HepG2 (cell line): ENCODE data around the gene LYSET. TPM values are rescaled to one million over a fixed set of nuclear protein-coding genes. Genes with fewer than 3 reads are reported as not detected.

Experiments used
- AHR ChIP-seq: IDR thresholded peaks from 2 replicates; pipeline ENCODE4 v1.6.1; 2018; ENCODE audit warnings: missing genetic modification reagents, missing compliant biosample characterization
- CEBPG ChIP-seq: IDR thresholded peaks from 2 replicates; pipeline ENCODE4 v1.6.1; 2016
- CHD2 ChIP-seq: IDR thresholded peaks from 2 replicates; pipeline ENCODE4 v1.6.1; 2011; ENCODE audit warnings: low read depth, low read length, improper control_type of control experiment
- CSRNP2 ChIP-seq: sonication (generic); formaldehyde crosslinking; conservative IDR thresholded peaks from 2 replicates; pipeline ENCODE4 v1.8.0; 2022; ENCODE audit warnings: low read depth, missing genetic modification reagents
- HNF4A ChIP-seq: sonication (generic); formaldehyde crosslinking; IDR thresholded peaks from 2 replicates; pipeline ENCODE4 v1.4.0; 2020; ENCODE audit warnings: missing genetic modification reagents
- PBX2 ChIP-seq: IDR thresholded peaks from 2 replicates; pipeline ENCODE4 v1.6.1; 2016; ENCODE audit warnings: control low read depth
- PHF8 ChIP-seq: sonication (generic); formaldehyde crosslinking; IDR thresholded peaks from 2 replicates; pipeline ENCODE4 v1.5.0; 2020; ENCODE audit warnings: missing genetic modification reagents
- RXRA ChIP-seq: sonication (generic); formaldehyde crosslinking; IDR thresholded peaks from 2 replicates; pipeline ENCODE4 v1.5.1; 2020; ENCODE audit warnings: missing genetic modification reagents
- SMYD3 ChIP-seq: sonication (generic); formaldehyde crosslinking; IDR thresholded peaks from 2 replicates; pipeline ENCODE4 v1.8.1; 2023; ENCODE audit warnings: mild to moderate bottlenecking, missing genetic modification reagents
- SOX5 ChIP-seq: IDR thresholded peaks from 2 replicates; pipeline ENCODE4 v1.6.1; 2016; ENCODE audit warnings: borderline replicate concordance
- SOX6 ChIP-seq, 2 experiments: fragments of 450-650 bp in 1 of 2; sonication (generic) in 1 of 2; formaldehyde crosslinking in 1 of 2; IDR thresholded peaks; 2 replicates each; pipeline versions ENCODE4 v1.4.0 to v1.6.1; 2017 to 2020; ENCODE audit warnings: antibody characterized with exemption in 1 of 2, mild to moderate bottlenecking in 1 of 2, missing genetic modification reagents in 1 of 2
- STAT5B ChIP-seq: sonication (generic); formaldehyde crosslinking; IDR thresholded peaks from 2 replicates; pipeline ENCODE4 v1.4.0; 2020; ENCODE audit warnings: missing genetic modification reagents
- ZNF18 ChIP-seq: sonication (generic); formaldehyde crosslinking; IDR thresholded peaks from 2 replicates; pipeline ENCODE4 v1.8.0; 2022; ENCODE audit warnings: mild to moderate bottlenecking, missing genetic modification reagents; ENCODE audit not compliant: insufficient replicate concordance
- ZNF317 ChIP-seq: sonication (generic); formaldehyde crosslinking; IDR thresholded peaks from 2 replicates; pipeline ENCODE4 v1.5.0; 2020; ENCODE audit warnings: mild to moderate bottlenecking, missing genetic modification reagents
- ZNF484 ChIP-seq: sonication (generic); formaldehyde crosslinking; IDR thresholded peaks from 2 replicates; pipeline ENCODE4 v1.5.1; 2020; ENCODE audit warnings: mild to moderate bottlenecking, low read depth, missing genetic modification reagents, borderline replicate concordance
- ZNF567 ChIP-seq: sonication (generic); formaldehyde crosslinking; IDR thresholded peaks from 2 replicates; pipeline ENCODE4 v1.8.1; 2023; ENCODE audit warnings: mild to moderate bottlenecking, missing genetic modification reagents, borderline replicate concordance
- ZNF691 ChIP-seq: sonication (generic); formaldehyde crosslinking; IDR thresholded peaks from 2 replicates; pipeline ENCODE4 v1.4.0; 2020; ENCODE audit warnings: missing genetic modification reagents, low read depth, mild to moderate bottlenecking, borderline replicate concordance
- ZNF747 ChIP-seq: sonication (generic); formaldehyde crosslinking; IDR thresholded peaks from 2 replicates; pipeline ENCODE4 v1.8.1; 2023; ENCODE audit warnings: missing genetic modification reagents, mild to moderate bottlenecking, borderline replicate concordance
- ZNF749 ChIP-seq: sonication (generic); formaldehyde crosslinking; IDR thresholded peaks from 2 replicates; pipeline ENCODE4 v1.8.0; 2022; ENCODE audit warnings: mild to moderate bottlenecking, missing genetic modification reagents, moderate library complexity, borderline replicate concordance
- ZNF761 ChIP-seq: sonication (generic); formaldehyde crosslinking; conservative IDR thresholded peaks from 2 replicates; pipeline ENCODE4 v1.4.0; 2020; ENCODE audit warnings: mild to moderate bottlenecking, missing genetic modification reagents
- ZSCAN31 ChIP-seq: sonication (generic); formaldehyde crosslinking; IDR thresholded peaks from 2 replicates; pipeline ENCODE4 v1.5.0; 2020; ENCODE audit warnings: low read depth, mild to moderate bottlenecking, missing genetic modification reagents
- polyA plus RNA-seq, 8 experiments: library from polyadenylated mRNA; depleted of rRNA in 3 of 8; stranded (reverse) in 7 of 8; unstranded in 1 of 8; fragments of >200 nt; fragmentation: Illumina TruSeq in 4 of 8; extraction: Trizol in 4 of 8; gene quantifications; 2 replicates each; pipeline versions ENCODE4 v1.2.1 to v1.2.3, GENCODE V29; 2011 to 2016; ENCODE audit warnings: low read depth in 4 of 8, missing spikeins in 1 of 8, mixed read lengths in 1 of 8; ENCODE audit not compliant: insufficient read depth in 1 of 8
- total RNA-seq, 5 experiments: library from RNA; depleted of rRNA; stranded (reverse); fragments of >200 nt; fragmentation: Illumina TruSeq; extraction: Trizol; gene quantifications; 2 replicates each; pipeline ENCODE4 v1.2.3, GENCODE V29; 2016; ENCODE audit warnings: low read depth in 1 of 5

LYSET gene
- total and polyA plus RNA-seq, 2 of the 13 experiments (the other 11 are each of a cell fraction or from before 2014, with no cell fraction given), result 19.1 to 36.6 TPM

GRCh38 chr14:93142854-93143652 is 42.1 kb upstream of the LYSET start (continued):
- no peak for TF ChIP-seq ZNF567 (CRISPR knock-in tag)
- no peak for TF ChIP-seq ZNF747 (CRISPR knock-in tag)
- TF ChIP-seq STAT5B (CRISPR knock-in tag), result no peak
- no peak for TF ChIP-seq PHF8 (CRISPR knock-in tag)
- TF ChIP-seq SOX6 (IDR thresholded peaks at IDR 0.05), result no peak
- peak; percentile 46; the same call in 1 of the 2 replicates for TF ChIP-seq SOX6 (CRISPR knock-in tag; IDR thresholded peaks at IDR 0.05)
- TF ChIP-seq ZNF691 (CRISPR knock-in tag), result no peak
- TF ChIP-seq CSRNP2, result no peak
- no peak for TF ChIP-seq ZNF749
- TF ChIP-seq ZNF761, result no peak
- peak; percentile 21; the same call in 1 of the 2 replicates for TF ChIP-seq HNF4A (CRISPR knock-in tag)
- TF ChIP-seq ZNF18 (CRISPR knock-in tag), result no peak
- TF ChIP-seq CHD2, result no peak
- no peak for TF ChIP-seq ZNF484
- TF ChIP-seq ZNF317, result 0 out of 2 replicates have a peak, but pooled peaks have one; percentile 29
- no peak for TF ChIP-seq ZSCAN31 (CRISPR knock-in tag)
- TF ChIP-seq SMYD3 (CRISPR knock-in tag), result 0 out of 2 replicates have a peak, but pooled peaks have one; percentile 51
- peak; percentile 41; the same call in 1 of the 2 replicates for TF ChIP-seq RXRA (CRISPR knock-in tag)
- no peak for TF ChIP-seq PBX2 (CRISPR knock-in tag)
- TF ChIP-seq SOX5 (CRISPR knock-in tag), result 0 out of 2 replicates have a peak, but pooled peaks have one; percentile 27
- TF ChIP-seq CEBPG (CRISPR knock-in tag), result 0 out of 2 replicates have a peak, but pooled peaks have one; percentile 53
- no peak for TF ChIP-seq AHR
